ENCODE results near the gene SMARCD1.

Gene SMARCD1

GRCh38 chr12:50052964-50053363 is 32.2 kb upstream of the SMARCD1 start:
- H3F3A ChIP-seq (ENCODE audit: insufficient read depth, low read length) = no peaks in the 10 kb centered on the region
- H3K9ac ChIP-seq (ENCODE audit: low read length) = no peak overlapping the region
- H3K27ac ChIP-seq (ENCODE audit: low read depth, low read length, poor library complexity, severe bottlenecking) = no peak overlapping the region
- no peaks in the 10 kb centered on the region for H3K9me3 ChIP-seq (ENCODE audit: low read length)
- peaks cover 9% of the 10 kb centered on the region for H3K27me3 ChIP-seq (ENCODE audit: insufficient read depth, low read length)
- H4K20me1 ChIP-seq (ENCODE audit: insufficient read depth, low read length) = no peaks in the 10 kb centered on the region
- H3K4me1 ChIP-seq (ENCODE audit: insufficient read depth, low read length, severe bottlenecking) = peaks cover 17% of the 10 kb centered on the region
- TF ChIP-seq CTCF (IDR thresholded peaks at IDR 0.05; ENCODE audit: low read length) (no peak), EZH2 (IDR thresholded peaks at IDR 0.05; ENCODE audit: borderline replicate concordance, low read length) (no peak)
- H3K4me3 ChIP-seq (ENCODE audit: low read depth, low read length, poor library complexity, severe bottlenecking) = no peak overlapping the region
- no peaks in the 10 kb centered on the region for H3K9me2 ChIP-seq (ENCODE audit: low read depth, low read length)
- no peaks in the 10 kb centered on the region for H3K36me3 ChIP-seq (ENCODE audit: insufficient read depth, low read length)
- H3K4me2 ChIP-seq (ENCODE audit: low read length) = no peak overlapping the region
- H3K79me2 ChIP-seq (ENCODE audit: insufficient read depth, low read length) = no peaks in the 10 kb centered on the region
- no peak overlapping the region for H2AFZ ChIP-seq (ENCODE audit: low read length)

- TF ChIP-seq EZH2 (IDR thresholded peaks at IDR 0.05; ENCODE audit: borderline replicate concordance, low read length) = no peak
- TF ChIP-seq CTCF (IDR thresholded peaks at IDR 0.05; ENCODE audit: low read length) = no peak
- H3K4me3 ChIP-seq (ENCODE audit: low read depth, low read length, poor library complexity, severe bottlenecking) = no peak overlapping the region
- H2AFZ ChIP-seq (ENCODE audit: low read length) = no peak overlapping the region
- H3K36me3 ChIP-seq (ENCODE audit: insufficient read depth, low read length) = no peaks in the 10 kb centered on the region
- no peaks in the 10 kb centered on the region for H3K79me2 ChIP-seq (ENCODE audit: insufficient read depth, low read length)
- H3K9me3 ChIP-seq (ENCODE audit: low read length) = no peaks in the 10 kb centered on the region
- H3F3A ChIP-seq (ENCODE audit: insufficient read depth, low read length) = no peaks in the 10 kb centered on the region
- peaks cover 9% of the 10 kb centered on the region for H3K27me3 ChIP-seq (ENCODE audit: insufficient read depth, low read length)
- no peaks in the 10 kb centered on the region for H3K9me2 ChIP-seq (ENCODE audit: low read depth, low read length)
- no peak overlapping the region for H3K27ac ChIP-seq (ENCODE audit: low read depth, low read length, poor library complexity, severe bottlenecking)
- no peaks in the 10 kb centered on the region for H4K20me1 ChIP-seq (ENCODE audit: insufficient read depth, low read length)
- no peak overlapping the region for H3K9ac ChIP-seq (ENCODE audit: low read length)
- H3K4me1 ChIP-seq (ENCODE audit: insufficient read depth, low read length, severe bottlenecking) = peaks cover 23% of the 10 kb centered on the region
- H3K4me2 ChIP-seq (ENCODE audit: low read length) = no peak overlapping the region
Observed at GRCh38 chr12:50053583-50053982, 31.6 kb upstream of the SMARCD1 start.

- H3K27ac ChIP-seq (ENCODE audit: low read depth, low read length, poor library complexity, severe bottlenecking) = no peak overlapping the region
- TF ChIP-seq CTCF (IDR thresholded peaks at IDR 0.05; ENCODE audit: low read length) (peak; percentile 98), EZH2 (IDR thresholded peaks at IDR 0.05; ENCODE audit: borderline replicate concordance, low read length) (no peak)
- no peak overlapping the region for H2AFZ ChIP-seq (ENCODE audit: low read length)
- H3K27me3 ChIP-seq (ENCODE audit: insufficient read depth, low read length) = peaks cover 9% of the 10 kb centered on the region
- no peaks in the 10 kb centered on the region for H4K20me1 ChIP-seq (ENCODE audit: insufficient read depth, low read length)
- H3K9ac ChIP-seq (ENCODE audit: low read length) = no peak overlapping the region
- no peaks in the 10 kb centered on the region for H3K36me3 ChIP-seq (ENCODE audit: insufficient read depth, low read length)
- H3K9me3 ChIP-seq (ENCODE audit: low read length) = no peaks in the 10 kb centered on the region
- H3K4me3 ChIP-seq (ENCODE audit: low read depth, low read length, poor library complexity, severe bottlenecking) = peak overlapping the region; percentile 24
- H3F3A ChIP-seq (ENCODE audit: insufficient read depth, low read length) = no peaks in the 10 kb centered on the region
- H3K79me2 ChIP-seq (ENCODE audit: insufficient read depth, low read length) = no peaks in the 10 kb centered on the region
- H3K4me2 ChIP-seq (ENCODE audit: low read length) = peak overlapping the region; percentile 61
- H3K4me1 ChIP-seq (ENCODE audit: insufficient read depth, low read length, severe bottlenecking) = peaks cover 37% of the 10 kb centered on the region
- H3K9me2 ChIP-seq (ENCODE audit: low read depth, low read length) = no peaks in the 10 kb centered on the region
Observed at GRCh38 chr12:50055831-50056638, 29.1 kb upstream of the SMARCD1 start.
